Measurements from ENCODE around the gene NR2C2.

The NR2C2 gene

DNA sequence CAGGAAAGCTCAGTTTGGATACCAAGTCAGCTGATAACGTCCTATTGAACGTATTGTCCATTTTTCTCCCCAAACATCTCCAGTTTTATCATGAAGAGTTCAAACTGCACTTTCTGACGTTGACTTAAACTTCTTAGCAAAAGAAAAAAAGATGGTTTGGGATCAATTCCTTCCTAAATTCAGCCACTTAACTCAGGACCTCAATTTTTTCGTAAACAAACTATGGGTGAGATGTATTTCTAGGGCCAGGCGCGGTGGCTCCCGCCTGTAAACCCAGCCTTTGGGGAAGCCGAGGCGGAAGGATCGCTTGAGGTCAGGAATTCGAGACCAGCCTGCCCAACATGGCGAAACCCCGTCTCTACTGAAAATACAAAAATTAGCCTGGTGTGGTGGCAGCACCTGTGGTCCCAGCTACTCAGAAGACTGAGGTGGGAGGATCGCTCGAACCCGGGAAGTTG is 118.2 kb downstream of the NR2C2 start:
- no peak for DNase-seq

DNA sequence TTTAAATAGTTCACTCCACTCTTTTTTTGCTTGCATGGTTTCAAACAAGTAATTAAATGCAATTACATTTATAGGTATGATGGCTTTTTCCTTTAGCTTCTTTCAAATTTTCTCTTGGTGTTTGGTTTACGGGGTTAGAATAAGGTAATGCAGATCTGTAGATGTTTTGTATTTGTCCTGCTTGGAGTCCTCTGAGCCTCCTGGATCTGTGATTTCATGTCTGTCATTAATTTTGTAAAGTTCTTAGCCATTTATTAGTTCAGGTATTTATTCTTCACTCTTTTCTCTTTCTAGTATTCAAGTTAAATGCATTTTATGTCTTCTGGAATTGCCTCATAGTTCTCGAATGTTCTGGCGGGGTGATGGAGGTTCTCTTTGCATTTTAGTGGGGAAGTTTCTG is 119.1 kb downstream of the NR2C2 start:
- DNase-seq, result no peak

DNA sequence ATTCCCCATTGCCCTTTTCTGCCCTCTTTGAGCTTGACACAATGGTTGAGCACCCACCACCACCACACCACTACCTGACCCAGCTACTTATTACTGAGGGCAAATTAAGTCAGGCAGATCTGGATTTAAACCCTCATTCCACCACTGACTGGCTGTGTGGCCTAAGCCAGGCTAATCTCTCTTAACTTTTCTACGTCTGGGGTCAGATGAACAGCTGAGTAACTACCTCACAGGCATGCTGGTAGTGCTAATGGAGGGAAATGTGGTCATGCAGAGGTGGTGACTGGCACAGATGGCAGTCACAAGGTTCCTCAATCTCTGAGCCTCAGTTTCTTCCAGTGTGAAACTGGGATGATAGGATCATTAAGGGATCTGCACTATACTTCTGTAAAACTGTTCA is 122.1 kb downstream of the NR2C2 start:
- no peak for DNase-seq

DNA sequence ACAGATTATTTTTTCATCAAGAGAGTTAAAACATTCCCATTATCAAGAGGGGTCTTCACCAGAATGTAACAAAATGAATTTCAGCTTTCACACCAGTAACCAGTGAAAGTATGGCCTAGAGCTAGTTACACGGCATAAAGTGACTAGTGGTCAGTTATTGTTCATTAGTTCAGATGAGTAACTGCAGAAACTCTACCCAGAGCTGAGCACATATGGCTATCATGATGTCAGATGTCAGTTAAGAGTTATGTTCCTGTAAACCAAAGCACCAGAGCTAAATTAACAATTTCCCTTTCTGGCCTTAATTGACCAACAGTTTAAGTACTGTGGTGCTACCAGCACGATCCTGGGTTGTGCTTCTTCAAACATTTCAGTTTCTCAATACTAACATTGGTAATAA is 124.3 kb downstream of the NR2C2 start:
- no peak for DNase-seq

DNA sequence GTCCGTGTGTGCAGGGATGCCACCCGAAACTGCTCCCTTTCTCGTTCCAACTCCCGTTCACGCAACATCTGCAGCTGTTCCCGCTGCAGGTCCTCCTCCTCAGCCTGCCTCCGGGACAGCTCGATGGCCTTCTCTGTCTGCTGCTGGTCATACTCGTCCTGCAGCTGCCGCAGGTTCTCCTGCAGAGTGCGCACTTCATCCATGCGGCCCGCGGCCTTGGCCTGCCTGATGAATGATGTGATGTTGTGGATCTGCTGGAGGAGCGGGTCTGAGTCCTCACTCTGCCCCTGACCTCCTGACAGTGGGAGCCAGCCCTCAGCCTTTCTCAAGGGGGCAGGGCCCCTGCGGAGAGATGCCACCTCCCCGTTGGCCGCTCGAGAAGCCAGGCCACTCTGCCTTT is 127.1 kb downstream of the NR2C2 start:
- no peak for DNase-seq

DNA sequence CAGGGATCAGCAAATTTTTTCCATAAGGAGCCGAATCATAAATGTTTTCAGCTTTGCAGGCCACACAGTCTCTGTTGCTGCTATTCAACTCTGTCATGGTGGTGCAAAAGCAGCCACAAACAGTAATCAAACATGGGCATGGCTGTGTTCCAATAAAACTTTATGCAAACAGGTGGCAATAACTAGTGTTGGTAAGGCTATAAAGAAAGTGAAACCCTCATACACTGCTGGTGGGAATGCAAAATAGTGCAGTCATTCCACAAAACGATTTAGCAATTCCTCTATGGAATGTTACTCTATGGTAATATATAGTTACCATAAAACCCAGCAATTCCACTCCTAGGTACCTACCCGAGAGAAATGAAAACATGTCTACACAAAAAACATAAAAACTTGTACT is 131.7 kb downstream of the NR2C2 start:
- DNase-seq, result no peak

DNA sequence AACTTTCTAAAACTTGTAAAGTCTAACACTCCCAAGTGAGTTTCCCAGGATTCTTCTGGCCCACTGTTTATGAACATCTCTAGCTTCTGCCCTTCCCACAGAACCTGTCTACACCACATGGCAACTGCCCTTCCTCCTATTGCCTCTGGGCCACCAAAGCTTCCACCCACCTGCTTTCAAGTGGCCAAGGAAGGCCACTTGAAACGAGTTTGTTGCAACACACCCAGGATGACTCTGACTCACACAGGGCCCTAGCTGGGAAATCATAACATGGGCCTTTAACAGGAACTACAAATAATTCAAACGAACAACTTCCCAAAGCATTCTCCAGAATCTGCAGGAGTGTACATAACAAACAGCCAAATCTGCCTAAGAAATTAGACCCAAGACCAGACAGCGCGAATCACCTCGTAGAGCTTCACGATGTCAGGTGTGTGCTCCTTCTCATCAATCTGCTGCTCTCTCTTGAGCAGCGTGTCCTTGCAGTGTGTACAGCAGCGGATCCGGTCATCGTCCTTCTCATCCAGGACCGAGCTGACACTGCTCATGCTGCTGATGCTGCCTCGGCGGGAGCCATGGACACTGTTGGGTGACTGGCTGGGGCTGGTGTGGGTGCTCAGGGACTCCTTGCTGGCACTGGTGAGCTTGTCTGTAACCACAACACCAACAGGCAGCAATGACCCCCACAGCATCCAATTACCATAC is 134.7 kb downstream of the NR2C2 start:
- no peak for DNase-seq

DNA sequence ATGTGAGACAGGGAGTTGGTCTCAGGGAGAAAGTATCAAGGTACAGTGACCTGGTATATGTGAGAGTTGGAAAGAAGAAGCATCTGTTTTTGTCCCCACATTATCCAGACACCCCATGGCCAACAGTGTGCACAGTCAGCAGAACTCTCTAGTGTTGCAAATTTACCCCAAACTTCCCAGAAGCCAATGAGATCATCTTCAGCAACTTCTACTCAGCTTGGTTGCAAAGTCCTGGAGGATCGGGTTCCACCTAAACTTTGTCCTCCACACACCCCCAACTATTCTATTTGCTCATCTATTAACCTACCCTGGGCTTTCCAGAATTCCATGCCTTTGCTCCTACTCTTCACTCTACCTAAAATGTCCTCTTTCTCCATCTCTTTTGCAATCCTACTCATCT is 135.9 kb downstream of the NR2C2 start:
- no peak for DNase-seq

DNA sequence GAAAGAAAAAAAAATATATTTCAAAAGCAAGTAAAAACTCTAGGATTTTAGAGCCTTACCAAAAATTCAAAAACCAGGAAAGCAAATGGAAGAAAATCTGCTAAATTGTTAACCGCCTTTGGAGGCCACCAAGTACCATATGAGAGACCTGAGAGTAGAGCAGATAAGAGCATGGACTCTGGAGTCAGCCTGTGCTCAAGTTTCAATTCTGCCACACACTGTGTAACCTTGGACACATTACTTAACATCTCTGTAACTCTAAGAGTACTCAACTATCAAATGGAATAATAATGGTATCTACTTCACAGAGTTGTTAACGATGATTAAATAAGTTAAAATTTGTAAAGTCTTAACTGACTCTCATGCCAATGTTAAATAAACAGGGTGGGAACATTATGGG is 138.9 kb downstream of the NR2C2 start:
- DNase-seq, result no peak

DNA sequence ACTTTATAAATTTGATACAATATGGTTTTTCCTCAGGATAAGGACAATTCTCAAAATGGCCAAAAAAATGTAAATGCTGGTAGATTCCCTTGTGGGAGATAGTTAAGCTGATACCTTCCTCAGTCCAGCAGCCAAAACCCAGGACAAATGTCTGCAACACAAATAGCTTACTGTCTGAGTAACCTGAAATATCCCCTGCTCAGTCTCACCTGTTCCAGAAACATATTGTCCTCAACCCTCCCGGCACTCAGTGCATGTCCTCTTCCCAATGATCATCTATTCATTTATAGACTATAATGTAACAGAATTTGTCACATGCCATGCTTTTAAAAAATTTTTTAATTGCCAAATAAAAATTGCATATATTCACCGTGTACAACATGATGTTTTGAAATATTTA is 139.3 kb downstream of the NR2C2 start:
- DNase-seq, result no peak

DNA sequence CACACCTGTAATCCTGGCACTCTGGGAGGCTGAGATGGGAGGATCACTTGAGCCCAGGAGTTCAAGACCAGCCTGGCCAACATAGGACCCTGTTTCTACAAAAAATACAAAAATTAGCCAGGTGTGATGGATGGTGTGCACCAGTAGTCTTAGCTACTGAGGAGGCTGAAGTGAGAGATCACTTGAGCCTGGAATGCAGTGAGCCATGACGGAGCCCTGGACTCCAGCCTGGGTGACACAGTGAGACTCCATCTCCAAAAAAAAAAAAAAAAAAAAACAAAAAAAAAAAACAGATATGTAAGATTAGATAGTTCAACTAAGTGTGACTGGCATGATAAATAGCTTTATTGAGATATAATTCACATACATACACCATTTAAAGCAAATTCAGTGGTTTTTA is 141.8 kb downstream of the NR2C2 start:
- DNase-seq, result no peak

DNA sequence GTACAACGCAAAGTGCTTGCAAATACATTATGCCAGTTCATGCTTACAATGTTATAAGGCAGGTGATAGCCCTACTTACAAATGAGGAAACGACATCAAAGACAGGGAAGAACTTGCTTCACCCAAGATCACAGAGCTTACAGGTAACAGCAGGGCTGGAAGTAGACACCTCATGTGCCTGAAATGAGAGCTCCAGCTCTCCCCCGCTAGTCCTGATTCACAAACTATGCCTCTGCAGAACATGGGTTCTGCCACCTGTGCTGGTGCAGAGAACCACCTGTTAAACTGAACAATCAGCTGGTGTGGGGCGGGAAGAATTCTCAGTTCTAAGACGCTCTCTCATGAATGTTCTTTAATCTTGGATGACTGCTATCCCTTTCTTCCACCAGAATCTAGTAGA is 144.2 kb downstream of the NR2C2 start:
- DNase-seq, result no peak

DNA sequence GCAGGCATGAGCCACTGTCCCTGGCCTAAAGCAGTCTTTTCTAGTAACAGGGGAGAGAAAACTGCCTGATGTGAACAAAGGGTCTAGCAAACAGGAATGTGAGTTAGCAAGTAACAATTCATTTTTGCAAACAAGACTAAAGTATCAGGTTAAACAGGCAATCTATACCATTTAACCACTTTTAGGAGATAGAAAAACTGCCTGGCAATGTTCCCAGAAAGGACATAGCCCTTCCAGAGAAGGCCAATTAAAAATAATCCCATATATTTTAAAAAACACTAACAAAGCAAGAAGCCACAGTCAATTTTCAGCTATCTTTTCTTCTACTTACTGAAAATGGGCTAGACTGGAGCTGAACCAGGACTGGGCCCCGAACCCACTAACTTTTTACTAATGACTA is 145.3 kb downstream of the NR2C2 start:
- DNase-seq, result no peak

DNA sequence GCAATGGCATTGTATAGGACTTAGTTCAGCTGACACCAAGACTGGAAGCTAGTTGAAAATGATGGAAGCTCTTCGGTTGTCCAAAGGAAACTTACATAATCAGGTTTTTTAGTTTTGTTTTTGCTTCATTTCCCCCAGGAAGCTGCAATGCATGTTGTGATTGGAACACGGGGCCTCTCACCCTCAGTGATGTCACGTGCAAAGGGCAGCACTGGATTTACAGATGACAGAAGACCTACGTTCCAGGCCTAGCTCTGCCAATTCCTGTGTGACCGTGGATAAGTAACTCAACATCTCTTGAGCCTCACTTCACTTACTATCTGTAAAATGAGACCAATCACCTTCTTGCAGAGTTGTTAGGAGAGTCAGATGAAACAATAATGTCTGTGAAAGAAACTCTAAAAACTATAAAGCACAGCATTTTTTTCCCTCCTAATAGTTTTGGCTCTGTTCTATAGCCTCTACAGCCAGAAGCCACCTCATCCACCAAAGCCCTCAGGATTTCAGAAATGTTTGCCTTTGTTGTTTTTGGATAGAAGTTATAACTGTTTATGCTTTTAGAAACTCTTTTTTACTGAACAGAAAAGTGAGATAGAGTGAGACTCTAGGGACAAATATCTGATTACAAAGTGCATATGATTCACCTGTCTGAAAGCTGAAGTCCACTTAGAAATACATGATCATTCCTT is 146.9 kb downstream of the NR2C2 start:
- DNase-seq, result no peak

DNA sequence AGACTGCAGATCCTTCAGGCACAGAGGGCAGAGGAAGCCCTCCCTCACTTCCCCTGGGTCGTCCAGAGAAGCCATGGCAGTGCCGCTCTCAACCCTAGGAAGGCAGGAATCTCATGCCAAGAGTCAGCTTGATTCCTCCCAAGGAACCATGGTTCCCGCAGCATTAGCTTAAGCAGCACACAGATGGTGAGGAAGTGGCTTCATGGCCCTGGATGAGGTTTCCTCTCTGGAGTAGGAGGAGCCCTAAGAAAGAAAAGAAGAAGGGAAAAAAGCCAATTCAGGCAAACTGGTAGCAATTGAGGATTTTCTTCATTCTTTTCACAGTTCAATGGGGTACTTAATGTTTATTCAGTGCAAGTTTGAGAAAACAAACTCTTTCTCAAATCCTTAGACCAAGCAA is 148.7 kb downstream of the NR2C2 start:
- DNase-seq, result no peak

DNA sequence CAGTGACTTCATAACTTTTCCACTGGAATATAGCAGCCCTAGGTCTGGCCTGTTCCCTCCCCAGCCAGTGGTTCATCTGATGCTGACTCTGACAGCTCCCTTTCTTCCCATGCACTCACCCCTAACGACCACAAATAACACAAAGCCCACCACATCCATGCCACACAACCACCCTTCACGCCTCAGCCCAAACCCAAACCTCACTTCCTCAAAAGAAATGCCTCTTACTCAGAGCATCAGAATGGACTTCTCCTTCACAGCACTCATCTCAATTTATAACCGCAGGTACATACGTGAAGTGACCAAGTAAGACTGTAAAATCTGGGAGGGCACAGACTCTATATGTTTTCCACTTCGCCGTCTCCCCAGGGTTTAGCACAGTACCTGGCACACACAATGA is 150.5 kb downstream of the NR2C2 start:
- DNase-seq, result peak; percentile 33

All from fibroblast of skin of right biceps (primary cell).